Upper lobe of left lung (tissue), 4 donors: ENCODE measurements around the gene CYFIP2.
A peak's percentile ranks its signal among the peaks of the same experiment; 100 is the strongest.

ENCODE experiments used
- EP300 ChIP-seq, 4 donors: sonication (generic); formaldehyde crosslinking; IDR thresholded peaks; one replicate each; pipeline ENCODE4 v1.5.1; 2017; ENCODE audit warnings: antibody characterized with exemption in 4 of 4, control low read depth in 2 of 4
- POLR2A ChIP-seq, 4 donors: fragments of 450-650 bp; IDR thresholded peaks; one replicate each; pipeline ENCODE4 v1.5.1; 2016 to 2017; ENCODE audit warnings: antibody characterized with exemption in 4 of 4, mild to moderate bottlenecking in 2 of 4
- POLR2AphosphoS5 ChIP-seq, 2 donors: sonication (generic); formaldehyde crosslinking; IDR thresholded peaks; one replicate each; pipeline ENCODE4 v1.5.1; 2017; ENCODE audit warnings: antibody characterized with exemption in 2 of 2
- TF ChIP-seq, protein P1 (sequence below), 6 experiments: fragments of 450-650 bp in 4 of 6; fragments of 200-600 bp in 2 of 6; sonication (generic) in 2 of 6; IDR thresholded peaks; one replicate each; pipeline ENCODE4 v1.5.1; 2016 to 2019; ENCODE audit warnings: antibody characterized with exemption in 6 of 6

DNA sequence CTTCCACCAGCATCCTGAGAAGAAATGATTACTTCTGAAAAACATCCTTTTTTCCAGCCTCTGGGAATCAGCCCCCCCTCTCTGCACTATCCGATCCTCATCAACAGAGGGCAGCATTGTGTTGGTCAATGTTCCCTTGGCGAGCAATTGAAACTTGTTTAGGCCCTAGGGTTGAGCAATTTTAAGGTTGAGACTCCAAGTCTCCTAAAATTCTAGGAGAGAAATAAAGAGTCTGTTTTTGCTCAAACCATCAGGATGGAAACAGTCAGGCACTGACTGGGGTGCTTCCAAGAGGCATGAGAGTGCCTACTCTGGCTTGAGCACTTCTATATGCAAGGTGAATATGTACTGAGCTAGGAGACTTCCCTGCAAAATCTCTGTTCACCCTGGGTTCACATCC lies 12.4 kb upstream of the CYFIP2 start:
- TF ChIP-seq, protein P1, sequence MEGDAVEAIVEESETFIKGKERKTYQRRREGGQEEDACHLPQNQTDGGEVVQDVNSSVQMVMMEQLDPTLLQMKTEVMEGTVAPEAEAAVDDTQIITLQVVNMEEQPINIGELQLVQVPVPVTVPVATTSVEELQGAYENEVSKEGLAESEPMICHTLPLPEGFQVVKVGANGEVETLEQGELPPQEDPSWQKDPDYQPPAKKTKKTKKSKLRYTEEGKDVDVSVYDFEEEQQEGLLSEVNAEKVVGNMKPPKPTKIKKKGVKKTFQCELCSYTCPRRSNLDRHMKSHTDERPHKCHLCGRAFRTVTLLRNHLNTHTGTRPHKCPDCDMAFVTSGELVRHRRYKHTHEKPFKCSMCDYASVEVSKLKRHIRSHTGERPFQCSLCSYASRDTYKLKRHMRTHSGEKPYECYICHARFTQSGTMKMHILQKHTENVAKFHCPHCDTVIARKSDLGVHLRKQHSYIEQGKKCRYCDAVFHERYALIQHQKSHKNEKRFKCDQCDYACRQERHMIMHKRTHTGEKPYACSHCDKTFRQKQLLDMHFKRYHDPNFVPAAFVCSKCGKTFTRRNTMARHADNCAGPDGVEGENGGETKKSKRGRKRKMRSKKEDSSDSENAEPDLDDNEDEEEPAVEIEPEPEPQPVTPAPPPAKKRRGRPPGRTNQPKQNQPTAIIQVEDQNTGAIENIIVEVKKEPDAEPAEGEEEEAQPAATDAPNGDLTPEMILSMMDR (IDR thresholded peaks at IDR 0.05) = peak; percentile 54 to 78 (median 76)
- TF ChIP-seq POLR2AphosphoS5 (IDR thresholded peaks at IDR 0.05) (no peak), EP300 (IDR thresholded peaks at IDR 0.05) (no peak), POLR2A (IDR thresholded peaks at IDR 0.05) (no peak)
